Keratinocyte (primary cell): Measurements from ENCODE around the gene TBC1D5. TPM values are rescaled to one million over a fixed set of nuclear protein-coding genes. Genes with fewer than 3 reads are reported as not detected.

Experiments used
- DNase-seq: peaks from one replicate; pipeline ENCODE4 v3.0.0-alpha.2; 2011; ENCODE audit warnings: low read depth, missing footprints, low spot score
- FAIRE-seq: peaks from 2 replicates; lab custom pipeline; 2011; peaks lifted over from hg19 to GRCh38; lab: Jason Lieb, UNC
- H2AFZ ChIP-seq: 2 replicates; pipeline ENCODE4 v1.6.0; 2012; ENCODE audit warnings: low read length, control low read depth, inconsistent platforms; ENCODE audit not compliant: control insufficient read depth
- H3K27ac ChIP-seq: 2 replicates; pipeline ENCODE4 v1.5.1; 2011; ENCODE audit warnings: low read length; ENCODE audit not compliant: control insufficient read depth, insufficient read depth
- H3K27me3 ChIP-seq: 3 replicates; pipeline ENCODE4 v1.6.0; 2011; ENCODE audit warnings: low read length; ENCODE audit not compliant: control insufficient read depth, insufficient read depth; ENCODE audit errors: extremely low read depth
- H3K36me3 ChIP-seq, 2 experiments: 2 replicates in 1 of 2; 3 replicates in 1 of 2; pipeline ENCODE4 v1.5.1; 2011; ENCODE audit warnings: low read length in 2 of 2, mild to moderate bottlenecking in 1 of 2; ENCODE audit not compliant: control insufficient read depth in 2 of 2, insufficient read depth in 2 of 2; ENCODE audit errors: extremely low read depth in 1 of 2
- H3K4me1 ChIP-seq: 3 replicates; pipeline ENCODE4 v1.5.1; 2011; ENCODE audit warnings: low read length; ENCODE audit not compliant: control insufficient read depth, insufficient read depth; ENCODE audit errors: extremely low read depth
- H3K4me2 ChIP-seq: 3 replicates; pipeline ENCODE4 v1.6.0; 2011; ENCODE audit warnings: low read depth, low read length; ENCODE audit not compliant: control insufficient read depth, insufficient read depth; ENCODE audit errors: extremely low read depth
- H3K4me3 ChIP-seq, 3 experiments: fragments of 200-600 bp in 1 of 3; sonication (generic) in 1 of 3; 2 replicates in 2 of 3; 3 replicates in 1 of 3; pipeline ENCODE4 v1.5.1; 2011 to 2016; ENCODE audit warnings: low read length in 3 of 3, mild to moderate bottlenecking in 3 of 3, control low read depth in 2 of 3, inconsistent platforms in 1 of 3, low read depth in 1 of 3, mixed read lengths in 1 of 3, mixed run types in 1 of 3, moderate library complexity in 1 of 3; ENCODE audit not compliant: control insufficient read depth in 2 of 3, insufficient read depth in 2 of 3; ENCODE audit errors: extremely low read depth in 1 of 3
- H3K79me2 ChIP-seq: 2 replicates; pipeline ENCODE4 v1.6.0; 2012; ENCODE audit warnings: low read length; ENCODE audit not compliant: control insufficient read depth, insufficient read depth
- H3K9ac ChIP-seq: 3 replicates; pipeline ENCODE4 v1.6.0; 2011; ENCODE audit warnings: low read length; ENCODE audit not compliant: control insufficient read depth, insufficient read depth; ENCODE audit errors: extremely low read depth
- H3K9me1 ChIP-seq: 3 replicates; pipeline ENCODE4 v1.6.0; 2011; ENCODE audit warnings: low read length; ENCODE audit not compliant: control insufficient read depth, insufficient read depth; ENCODE audit errors: extremely low read depth
- H3K9me3 ChIP-seq: 2 replicates; pipeline ENCODE4 v1.5.1; 2012; ENCODE audit warnings: low read depth, low read length; ENCODE audit not compliant: control insufficient read depth
- H4K20me1 ChIP-seq: 3 replicates; pipeline ENCODE4 v1.6.0; 2011; ENCODE audit warnings: low read length; ENCODE audit not compliant: control insufficient read depth, insufficient read depth; ENCODE audit errors: extremely low read depth
- CTCF ChIP-seq, 3 experiments: IDR thresholded peaks in 1 of 3; conservative IDR thresholded peaks in 1 of 3; optimal IDR thresholded peaks in 1 of 3; 2 replicates in 2 of 3; 3 replicates in 1 of 3; pipeline versions ENCODE3 to v1.5.1; 2011; ENCODE audit warnings: low read length in 3 of 3, mild to moderate bottlenecking in 3 of 3, moderate library complexity in 2 of 3, control low read depth in 1 of 3, inconsistent platforms in 1 of 3; ENCODE audit not compliant: insufficient read depth in 2 of 3; ENCODE audit errors: extremely low read depth in 1 of 3
- EZH2 ChIP-seq: IDR thresholded peaks from one replicate; pipeline ENCODE4 v1.6.1; 2012; ENCODE audit warnings: inconsistent platforms, mild to moderate bottlenecking, low read length, moderate library complexity
- dilution Hi-C: fragments of 300-500 bp; cut with MboI; formaldehyde crosslinking; loops from one replicate; pipeline ENCODE4 v1.7.0; 2020; ENCODE audit warnings: low sequenced_read_pairs; ENCODE audit not compliant: extremely low pct_ligation_motif_present
- polyA plus RNA-seq, 5 experiments: library from polyadenylated mRNA; depleted of rRNA in 3 of 5; stranded (reverse) in 3 of 5; stranded (forward) in 1 of 5; unstranded in 1 of 5; fragments of >200 nt; gene quantifications; 1 replicate in 1 of 5; 2 replicates in 3 of 5; 3 replicates in 1 of 5; pipeline versions ENCODE4 v1.2.1 to v1.2.3, GENCODE V29; 2011 to 2012; ENCODE audit warnings: missing spikeins in 2 of 5, low read depth in 1 of 5, low replicate concordance in 1 of 5

TBC1D5 gene
- polyA plus RNA-seq, 1 donor (not counting 4 experiments of a cell fraction or from before 2014, with no cell fraction given), result 25.8 TPM

GRCh38 chr3:17687566-17687965, 54.9 kb downstream of the TBC1D5 start:
- dilution Hi-C loops, result no loop called here
- no peaks in the 10 kb centered on the region for H3K9me1 ChIP-seq
- no peak overlapping the region for H2AFZ ChIP-seq
- no peak overlapping the region for H3K9ac ChIP-seq
- no peak for DNase-seq
- TF ChIP-seq EZH2, result no peak
- no peak for TF ChIP-seq CTCF (optimal IDR thresholded peaks at IDR 0.05 in 1 of 3, IDR thresholded peaks at IDR 0.05 in 1 of 3, conservative IDR thresholded peaks at IDR 0.05 in 1 of 3; ENCODE audit: extremely low read depth in 1 of 3, insufficient read depth in 2 of 3, low read length in 3 of 3)
- H3K4me1 ChIP-seq, result no peaks in the 10 kb centered on the region
- no peaks in the 10 kb centered on the region for H3K27me3 ChIP-seq
- no peak overlapping the region for H3K4me2 ChIP-seq
- H3K9me3 ChIP-seq, result no peaks in the 10 kb centered on the region
- no peak overlapping the region for H3K4me3 ChIP-seq
- no peaks in the 10 kb centered on the region for H4K20me1 ChIP-seq
- no peak for FAIRE-seq
- peaks cover 4% of the 10 kb centered on the region for H3K79me2 ChIP-seq
- H3K36me3 ChIP-seq, result no peaks in the 10 kb centered on the region
- H3K27ac ChIP-seq, result no peak overlapping the region

GRCh38 chr3:17686613-17687012, 55.8 kb downstream of the TBC1D5 start:
- dilution Hi-C loops, result no loop called here
- H3K79me2 ChIP-seq, result peaks cover 8% of the 10 kb centered on the region
- H3K27me3 ChIP-seq, result no peaks in the 10 kb centered on the region
- H3K9ac ChIP-seq, result no peak overlapping the region
- no peaks in the 10 kb centered on the region for H3K4me1 ChIP-seq
- H3K4me2 ChIP-seq, result no peak overlapping the region
- TF ChIP-seq EZH2 (no peak), CTCF (optimal IDR thresholded peaks at IDR 0.05 in 1 of 3, IDR thresholded peaks at IDR 0.05 in 1 of 3, conservative IDR thresholded peaks at IDR 0.05 in 1 of 3; ENCODE audit: extremely low read depth in 1 of 3, insufficient read depth in 2 of 3, low read length in 3 of 3) (peak in 2 of 3 experiments; percentile 13 to 42)
- H3K27ac ChIP-seq, result no peak overlapping the region
- FAIRE-seq, result peak; percentile 5
- H3K4me3 ChIP-seq, result no peak overlapping the region
- no peaks in the 10 kb centered on the region for H3K9me1 ChIP-seq
- H3K9me3 ChIP-seq, result no peaks in the 10 kb centered on the region
- H4K20me1 ChIP-seq, result no peaks in the 10 kb centered on the region
- no peaks in the 10 kb centered on the region for H3K36me3 ChIP-seq
- no peak overlapping the region for H2AFZ ChIP-seq
- no peak for DNase-seq
